BE2C (cell line): ENCODE results near the gene TEX19.
"Not testable (repeated sequence)": the region's sequence is repeated elsewhere in the genome, so short reads cannot be mapped to it uniquely, and the experiment has no call there.

Experiments
- DNase-seq: peaks from one replicate; pipeline ENCODE4 v3.0.0-alpha.2; 2020
- H3K27me3 ChIP-seq: fragments of 250-450 bp; sonication (Bioruptor Pico); 2 replicates; pipeline ENCODE4 v1.5.1; 2020; ENCODE audit warnings: mild to moderate bottlenecking
- H3K36me3 ChIP-seq: fragments of 250-450 bp; sonication (Bioruptor Pico); 2 replicates; pipeline ENCODE4 v1.5.1; 2020; ENCODE audit warnings: mild to moderate bottlenecking
- H3K4me1 ChIP-seq: fragments of 250-450 bp; sonication (Bioruptor Pico); 2 replicates; pipeline ENCODE4 v1.5.1; 2020
- H3K4me3 ChIP-seq: 2 replicates; pipeline ENCODE4 v1.5.1; 2011; ENCODE audit warnings: low read depth, low read length
- H3K9me3 ChIP-seq: fragments of 250-450 bp; sonication (Bioruptor Pico); 2 replicates; pipeline ENCODE4 v1.5.1; 2020
- CTCF ChIP-seq: IDR thresholded peaks from 2 replicates; pipeline ENCODE4 v1.5.1; 2012; ENCODE audit warnings: mild to moderate bottlenecking, low read depth, low read length

TEX19 gene

GRCh38 chr17:82370471-82371332 is 11.7 kb downstream of the TEX19 start:
- Histone ChIP-seq H3K36me3 (no peaks in the 10 kb centered on the region), H3K4me3 (peak overlapping the region; percentile 8), H3K9me3 (no peaks in the 10 kb centered on the region), H3K4me1 (no peaks in the 10 kb centered on the region; the same call in 1 of the 2 replicates), H3K27me3 (peaks cover 41% of the 10 kb centered on the region)
- DNase-seq: no peak
- no peak for TF ChIP-seq CTCF

- no peak for TF ChIP-seq CTCF
- peak within 1 kb of the TSS; percentile 8 for H3K4me3 ChIP-seq
- H3K4me1 ChIP-seq: no peaks in the 10 kb centered on the region; the same call in 1 of the 2 replicates
- no peaks in the 10 kb centered on the region for H3K36me3 ChIP-seq
- no peak for DNase-seq
- peaks cover 44% of the 10 kb centered on the region for H3K27me3 ChIP-seq
- no peaks in the 10 kb centered on the region for H3K9me3 ChIP-seq
These were observed 12.5 kb downstream of the TEX19 start, which contains the start of gene UTS2R for GRCh38 chr17:82371333-82372248. UTS2R (plus strand) TSS chr17:82371765; CDS start chr17:82374325, 2,560 bp downstream.

GRCh38 chr17:82372249-82373071 is 13.4 kb downstream of the TEX19 start:
- H3K27me3 ChIP-seq: peaks cover 44% of the 10 kb centered on the region
- no peaks in the 10 kb centered on the region for H3K9me3 ChIP-seq
- no peak overlapping the region for H3K4me3 ChIP-seq
- H3K4me1 ChIP-seq: no peaks in the 10 kb centered on the region; the same call in 1 of the 2 replicates
- no peaks in the 10 kb centered on the region for H3K36me3 ChIP-seq
- TF ChIP-seq CTCF: no peak
- DNase-seq: no peak

DNA sequence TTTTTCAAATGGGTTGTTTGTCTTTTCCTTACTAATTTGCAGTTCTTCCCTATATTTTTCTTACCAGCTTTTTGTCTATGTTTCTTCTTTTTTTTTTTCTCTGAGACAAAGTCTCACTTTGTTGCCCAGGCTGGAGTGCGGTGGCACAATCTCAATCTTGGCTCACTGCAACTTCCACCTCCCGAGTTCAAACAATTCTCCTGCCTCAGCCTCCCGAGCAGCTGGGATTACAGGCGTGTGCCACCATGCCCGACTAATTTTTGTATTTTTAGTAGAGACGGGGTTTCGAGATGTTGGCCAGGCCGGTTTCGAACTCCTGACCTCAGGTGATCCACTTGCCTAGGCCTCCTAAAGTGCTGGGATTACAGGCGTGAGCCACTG is 14.0 kb downstream of the TEX19 start:
- not testable (repeated sequence) for H3K36me3 ChIP-seq, H3K4me1 ChIP-seq, DNase-seq, H3K9me3 ChIP-seq, H3K4me3 ChIP-seq
- peaks cover 46% of the 10 kb centered on the region for H3K27me3 ChIP-seq

DNA sequence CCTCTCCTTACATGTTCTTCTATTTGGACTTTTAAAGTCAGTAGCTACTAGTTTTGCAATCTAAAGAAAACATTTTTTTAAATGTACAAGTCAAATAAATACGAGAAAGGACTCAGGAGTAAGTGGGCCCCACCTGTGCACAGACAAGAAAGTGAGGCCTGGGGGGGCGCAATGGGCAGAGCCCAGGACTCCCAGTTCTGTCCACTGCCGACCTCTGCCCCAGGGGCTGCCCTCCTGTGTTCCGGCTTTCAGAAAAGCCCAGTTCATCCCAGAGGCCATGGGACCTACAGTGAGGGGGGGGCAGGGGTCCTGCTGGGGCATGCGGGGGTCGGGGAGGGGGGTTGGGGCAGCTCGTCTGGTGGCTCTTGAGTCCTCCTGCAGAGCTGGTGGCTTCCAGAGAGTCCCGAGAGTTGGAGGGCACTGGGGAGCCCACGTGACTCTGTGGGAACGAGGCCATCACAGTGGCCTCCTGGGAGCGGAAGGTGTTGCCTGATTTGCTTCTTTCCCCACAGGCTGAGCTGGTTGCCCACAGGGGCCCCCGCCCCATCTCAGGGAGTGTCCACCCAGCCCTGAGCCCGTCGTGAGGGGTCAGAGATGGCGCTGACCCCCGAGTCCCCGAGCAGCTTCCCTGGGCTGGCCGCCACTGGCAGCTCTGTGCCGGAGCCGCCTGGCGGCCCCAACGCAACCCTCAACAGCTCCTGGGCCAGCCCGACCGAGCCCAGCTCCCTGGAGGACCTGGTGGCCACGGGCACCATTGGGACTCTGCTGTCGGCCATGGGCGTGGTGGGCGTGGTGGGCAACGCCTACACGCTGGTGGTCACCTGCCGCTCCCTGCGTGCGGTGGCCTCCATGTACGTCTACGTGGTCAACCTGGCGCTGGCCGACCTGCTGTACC is 14.9 kb downstream of the TEX19 start:
- H3K36me3 ChIP-seq: no peaks in the 10 kb centered on the region
- no peak for TF ChIP-seq CTCF
- peaks cover 55% of the 10 kb centered on the region for H3K27me3 ChIP-seq
- no peak for DNase-seq
- H3K9me3 ChIP-seq: no peaks in the 10 kb centered on the region
- H3K4me3 ChIP-seq: no peak overlapping the region
- no peaks in the 10 kb centered on the region for H3K4me1 ChIP-seq
